ENCODE measurements around the gene TRAFD1.
A peak's percentile ranks its signal among the peaks of the same experiment; 100 is the strongest.

TRAFD1 gene

DNA sequence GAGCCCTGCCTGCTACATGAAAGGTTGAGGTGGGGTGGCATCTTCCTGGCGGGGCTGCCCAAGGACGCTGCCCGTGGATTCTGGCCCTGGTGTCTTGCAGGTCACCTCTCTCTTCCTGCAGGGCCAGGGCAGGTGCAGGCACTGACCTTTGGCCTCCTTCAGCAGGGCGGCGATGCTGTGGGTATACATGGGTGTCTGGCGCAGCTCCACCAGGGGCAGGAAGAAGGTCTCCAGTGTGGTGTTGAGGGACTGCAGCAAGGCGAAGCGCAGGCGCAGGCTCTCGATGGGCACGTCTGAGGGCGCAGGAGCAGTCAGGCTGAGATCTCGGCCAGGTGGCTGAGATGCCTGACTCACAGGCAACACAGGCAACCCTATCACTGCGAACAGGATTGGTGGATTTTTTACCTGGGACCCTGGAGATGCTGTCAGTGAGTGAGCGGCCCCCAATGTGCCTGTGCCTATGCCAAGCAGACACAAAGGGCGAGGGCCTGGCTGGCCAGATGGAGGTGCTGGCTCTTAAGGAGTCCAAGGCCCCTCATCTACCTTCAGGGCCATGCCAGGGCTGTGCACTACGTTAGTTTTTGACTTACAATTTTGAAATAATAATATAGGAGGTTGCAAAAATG lies 45.7 kb downstream of the TRAFD1 start:
- no peaks in the 10 kb centered on the region for H3K4me1 ChIP-seq (ENCODE audit: control insufficient read depth, low read depth, low read length)
- no peaks in the 10 kb centered on the region for H3K27me3 ChIP-seq (ENCODE audit: control insufficient read depth, insufficient read depth, low read length)
- H3K9ac ChIP-seq (ENCODE audit: low read length): no peak overlapping the region
- no peak overlapping the region for H3K4me3 ChIP-seq (ENCODE audit: low read length)
- H3K9me3 ChIP-seq (ENCODE audit: control insufficient read depth, low read depth, low read length): no peaks in the 10 kb centered on the region
- peaks cover 12% of the 10 kb centered on the region for H3K36me3 ChIP-seq (ENCODE audit: control insufficient read depth, low read depth, low read length)
- no peak overlapping the region for H3K27ac ChIP-seq (ENCODE audit: low read length)

DNA sequence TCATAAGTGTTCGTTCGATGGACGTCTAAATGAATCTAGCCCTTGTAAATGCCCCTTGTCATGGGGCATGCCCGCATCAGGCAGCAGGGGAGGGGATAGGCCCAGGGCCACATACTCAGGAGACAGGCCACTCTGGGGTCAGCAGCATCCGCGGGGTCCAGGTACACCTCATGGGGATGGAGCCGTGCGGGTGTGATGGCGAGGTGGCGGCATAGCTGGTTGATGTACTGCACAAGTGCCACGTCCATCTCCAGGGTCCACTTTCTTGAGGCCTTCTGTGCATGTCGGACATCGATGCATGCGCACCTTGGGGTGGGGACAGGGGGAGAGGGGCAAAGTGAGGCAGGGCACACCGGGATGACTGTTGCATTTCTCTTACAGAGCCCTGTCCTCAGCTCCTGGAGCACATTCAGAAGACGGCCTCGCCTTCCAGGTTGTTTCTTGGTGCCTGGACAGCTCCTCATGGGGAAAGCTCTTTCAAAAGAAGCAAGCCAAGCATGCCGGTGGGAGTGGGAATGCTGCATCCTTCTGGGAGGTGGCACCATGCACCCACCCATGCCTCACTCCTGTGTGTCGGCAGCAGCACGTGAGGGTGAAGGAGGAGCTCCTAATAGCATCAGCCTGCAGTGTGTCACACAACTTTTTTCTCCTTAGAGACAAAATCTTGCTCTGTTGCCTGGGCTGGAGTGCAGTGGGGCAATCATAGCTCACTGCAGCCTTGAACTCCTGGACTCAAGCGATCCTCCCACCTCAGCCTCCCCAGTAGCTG lies 47.4 kb downstream of the TRAFD1 start:
- peaks cover 12% of the 10 kb centered on the region for H3K36me3 ChIP-seq (ENCODE audit: control insufficient read depth, low read depth, low read length)
- H3K9ac ChIP-seq (ENCODE audit: low read length): no peak overlapping the region
- H3K27ac ChIP-seq (ENCODE audit: low read length): no peak overlapping the region
- H3K4me3 ChIP-seq (ENCODE audit: low read length): no peak overlapping the region
- H3K4me1 ChIP-seq (ENCODE audit: control insufficient read depth, low read depth, low read length): no peaks in the 10 kb centered on the region
- no peaks in the 10 kb centered on the region for H3K9me3 ChIP-seq (ENCODE audit: control insufficient read depth, low read depth, low read length)
- no peaks in the 10 kb centered on the region for H3K27me3 ChIP-seq (ENCODE audit: control insufficient read depth, insufficient read depth, low read length)

DNA sequence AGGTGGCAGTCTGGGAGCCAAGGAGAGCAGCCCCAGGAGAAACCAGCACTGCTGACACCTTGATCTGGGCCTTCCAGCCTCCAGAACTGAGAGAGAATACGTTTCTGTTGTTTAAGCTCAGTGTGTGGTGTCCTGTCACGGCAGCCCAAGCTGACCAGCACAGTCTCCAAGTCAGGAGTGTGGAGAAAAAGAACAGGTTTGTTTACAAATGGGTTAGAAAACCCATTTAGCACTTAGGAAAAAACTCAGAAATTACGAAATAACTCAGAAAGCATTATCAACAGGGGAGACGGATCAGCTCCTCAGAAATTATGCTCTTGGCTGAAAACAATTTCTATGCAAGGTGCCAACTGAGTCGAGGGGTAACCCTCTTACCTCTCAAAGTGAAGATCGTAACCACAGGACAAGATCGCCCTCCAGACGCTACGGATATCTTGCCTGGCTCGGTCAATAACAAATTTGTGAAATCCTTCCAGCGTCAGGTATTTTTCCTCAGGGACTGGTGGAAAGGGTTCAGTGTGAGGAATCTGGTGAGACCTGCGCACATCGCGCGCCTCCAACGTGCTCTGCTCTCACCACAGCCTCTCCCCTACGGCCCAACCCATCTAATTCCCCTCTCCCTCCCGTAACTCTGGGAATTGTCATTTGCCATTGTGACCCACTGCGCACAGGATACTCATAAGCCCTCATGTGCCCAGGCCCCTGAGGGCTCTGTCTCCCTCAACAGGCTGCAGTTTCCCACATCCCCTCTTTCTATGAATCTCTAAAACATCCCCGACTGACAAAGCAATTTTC lies 50.2 kb downstream of the TRAFD1 start:
- peaks cover 12% of the 10 kb centered on the region for H3K36me3 ChIP-seq (ENCODE audit: control insufficient read depth, low read depth, low read length)

DNA sequence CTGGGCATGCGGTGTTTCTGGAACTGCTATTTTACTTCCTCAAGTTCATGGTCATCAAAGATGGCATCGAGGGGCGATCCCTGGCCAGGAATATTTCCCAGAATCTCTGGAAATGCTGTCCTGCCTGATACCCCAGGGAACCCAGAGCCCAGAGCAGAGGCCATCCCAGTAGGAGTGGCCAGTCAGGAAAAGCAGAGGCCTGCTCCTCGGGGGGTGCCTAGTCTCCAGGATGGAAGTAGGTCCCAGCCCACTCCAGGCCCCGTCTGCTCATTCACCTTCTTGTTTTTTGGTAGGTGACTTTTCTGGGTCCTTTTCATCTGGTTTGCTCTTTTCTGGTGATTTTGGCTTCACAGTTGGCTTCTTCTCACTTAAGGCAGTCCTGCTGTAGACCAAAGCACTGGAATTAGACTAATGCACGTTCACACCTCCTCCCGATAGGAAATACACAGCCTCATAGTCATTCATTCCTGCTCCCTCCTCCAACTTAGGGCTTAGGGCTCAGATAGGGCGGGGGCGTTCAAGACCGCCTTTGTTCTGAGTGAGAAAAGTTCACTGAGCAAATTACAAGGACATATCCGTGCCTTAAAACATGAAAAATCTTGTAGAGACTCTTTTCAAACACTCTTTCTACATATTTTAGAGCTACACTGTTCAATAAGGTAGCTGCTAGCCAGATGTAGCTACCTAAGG lies 51.1 kb downstream of the TRAFD1 start:
- Histone ChIP-seq H3K36me3 (ENCODE audit: control insufficient read depth, low read depth, low read length) (peaks cover 9% of the 10 kb centered on the region), H3K27ac (ENCODE audit: low read length) (no peak overlapping the region), H3K9ac (ENCODE audit: low read length) (no peak overlapping the region), H3K4me3 (ENCODE audit: low read length) (no peak overlapping the region), H3K9me3 (ENCODE audit: control insufficient read depth, low read depth, low read length) (no peaks in the 10 kb centered on the region), H3K27me3 (ENCODE audit: control insufficient read depth, insufficient read depth, low read length) (no peaks in the 10 kb centered on the region), H3K4me1 (ENCODE audit: control insufficient read depth, low read depth, low read length) (no peaks in the 10 kb centered on the region)

More for the DNA sequence above, 50.2 kb downstream of the TRAFD1 start:
- Histone ChIP-seq H3K27me3 (ENCODE audit: control insufficient read depth, insufficient read depth, low read length) (no peaks in the 10 kb centered on the region), H3K27ac (ENCODE audit: low read length) (no peak overlapping the region), H3K9me3 (ENCODE audit: control insufficient read depth, low read depth, low read length) (no peaks in the 10 kb centered on the region), H3K4me1 (ENCODE audit: control insufficient read depth, low read depth, low read length) (no peaks in the 10 kb centered on the region), H3K9ac (ENCODE audit: low read length) (no peak overlapping the region), H3K4me3 (ENCODE audit: low read length) (no peak overlapping the region)

DNA sequence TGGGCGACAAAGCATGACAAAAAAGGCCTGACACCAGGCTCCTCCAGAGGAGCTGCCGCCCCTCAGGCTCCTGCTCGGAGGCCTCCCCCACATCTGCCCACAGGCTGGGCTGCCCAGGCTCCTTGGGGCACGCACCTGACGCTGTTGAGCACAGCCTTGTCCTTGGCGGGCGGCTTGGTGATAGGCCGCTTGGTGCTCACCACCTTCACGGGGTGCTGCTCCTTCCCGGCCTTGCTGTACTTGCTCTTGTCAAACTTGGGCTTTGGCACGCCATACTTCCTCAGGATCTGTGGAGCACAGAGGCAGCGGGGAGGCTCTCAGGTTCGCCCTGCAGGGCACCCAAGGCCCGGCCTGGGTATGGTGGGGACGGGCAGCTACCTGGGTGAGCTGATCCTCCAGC lies 53.4 kb downstream of the TRAFD1 start:
- Histone ChIP-seq H3K27ac (ENCODE audit: low read length) (no peak overlapping the region), H3K4me1 (ENCODE audit: control insufficient read depth, low read depth, low read length) (peaks cover 16% of the 10 kb centered on the region), H3K36me3 (ENCODE audit: control insufficient read depth, low read depth, low read length) (peaks cover 9% of the 10 kb centered on the region)

DNA sequence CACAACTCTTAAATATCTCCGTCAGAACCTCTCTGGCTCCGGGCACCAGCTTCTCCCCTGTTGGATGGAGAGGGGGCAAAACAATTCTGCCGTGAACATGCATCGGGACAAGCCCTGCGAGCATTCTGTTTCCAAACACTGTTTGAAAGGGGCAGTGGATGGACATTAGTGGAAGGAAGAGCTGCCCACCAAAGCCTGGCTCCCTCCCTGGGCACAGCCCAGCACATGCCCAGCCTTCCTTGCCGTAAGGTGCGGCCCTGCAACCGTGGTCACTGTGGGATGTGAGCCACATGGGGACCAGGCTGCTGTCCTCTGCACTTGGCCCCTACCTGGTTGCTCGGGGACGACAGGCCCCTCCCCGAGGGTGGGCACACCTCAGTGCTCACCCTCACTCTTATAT lies 54.0 kb downstream of the TRAFD1 start:
- H3K4me3 ChIP-seq (ENCODE audit: low read length): no peak overlapping the region
- H3K9me3 ChIP-seq (ENCODE audit: control insufficient read depth, low read depth, low read length): no peaks in the 10 kb centered on the region
- peaks cover 17% of the 10 kb centered on the region for H3K4me1 ChIP-seq (ENCODE audit: control insufficient read depth, low read depth, low read length)
- H3K27me3 ChIP-seq (ENCODE audit: control insufficient read depth, insufficient read depth, low read length): no peaks in the 10 kb centered on the region
- no peak overlapping the region for H3K9ac ChIP-seq (ENCODE audit: low read length)
- H3K27ac ChIP-seq (ENCODE audit: low read length): no peak overlapping the region
- H3K36me3 ChIP-seq (ENCODE audit: control insufficient read depth, low read depth, low read length): peaks cover 9% of the 10 kb centered on the region

More for the DNA sequence above, 53.4 kb downstream of the TRAFD1 start:
- Histone ChIP-seq H3K9me3 (ENCODE audit: control insufficient read depth, low read depth, low read length) (no peaks in the 10 kb centered on the region), H3K27me3 (ENCODE audit: control insufficient read depth, insufficient read depth, low read length) (no peaks in the 10 kb centered on the region), H3K4me3 (ENCODE audit: low read length) (no peak overlapping the region), H3K9ac (ENCODE audit: low read length) (no peak overlapping the region)

DNA sequence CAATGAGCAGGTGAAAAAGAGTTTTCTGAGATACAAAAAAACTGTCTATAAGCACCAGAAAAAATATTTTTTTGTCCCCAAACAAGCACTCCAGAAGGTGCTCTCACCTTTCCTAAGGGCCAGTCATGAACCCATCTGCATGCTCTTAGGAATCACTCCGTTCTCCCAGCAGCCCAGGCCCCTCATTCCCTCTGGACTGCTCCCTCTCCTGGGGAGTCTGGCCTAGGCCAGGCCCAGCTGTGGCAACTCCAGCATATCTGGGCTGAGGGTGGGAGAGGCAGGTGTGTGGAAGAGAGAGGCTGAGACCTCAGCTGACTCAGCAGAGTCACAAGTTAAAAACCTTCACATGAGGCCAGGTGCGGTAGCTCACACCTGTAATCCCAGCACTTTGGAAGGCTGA lies 54.6 kb downstream of the TRAFD1 start:
- Histone ChIP-seq H3K4me3 (ENCODE audit: low read length) (no peak overlapping the region), H3K27me3 (ENCODE audit: control insufficient read depth, insufficient read depth, low read length) (no peaks in the 10 kb centered on the region), H3K9ac (ENCODE audit: low read length) (no peak overlapping the region), H3K27ac (ENCODE audit: low read length) (no peak overlapping the region), H3K4me1 (ENCODE audit: control insufficient read depth, low read depth, low read length) (peaks cover 17% of the 10 kb centered on the region), H3K36me3 (ENCODE audit: control insufficient read depth, low read depth, low read length) (peaks cover 13% of the 10 kb centered on the region), H3K9me3 (ENCODE audit: control insufficient read depth, low read depth, low read length) (no peaks in the 10 kb centered on the region)

DNA sequence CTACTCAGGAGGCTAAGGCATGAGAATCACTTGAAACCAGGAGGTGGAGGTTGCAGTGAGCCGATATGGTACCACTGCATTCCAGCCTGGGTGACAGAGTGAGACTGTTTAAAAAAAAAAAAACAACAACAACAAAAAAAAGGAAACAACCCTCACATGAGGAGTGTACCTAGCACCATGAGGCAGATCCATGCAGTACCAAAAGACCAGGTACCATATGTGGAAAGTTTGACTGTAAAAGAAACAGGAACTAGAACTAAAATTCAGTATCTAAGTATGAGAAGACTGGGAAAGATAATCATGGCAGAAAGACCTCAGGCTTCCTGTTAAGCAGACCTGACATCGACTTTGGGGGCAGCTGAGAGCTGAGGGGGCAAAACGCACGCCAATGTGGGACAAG lies 55.1 kb downstream of the TRAFD1 start:
- H3K4me3 ChIP-seq (ENCODE audit: low read length): no peak overlapping the region
- peaks cover 12% of the 10 kb centered on the region for H3K36me3 ChIP-seq (ENCODE audit: control insufficient read depth, low read depth, low read length)
- H3K27me3 ChIP-seq (ENCODE audit: control insufficient read depth, insufficient read depth, low read length): no peaks in the 10 kb centered on the region
- H3K27ac ChIP-seq (ENCODE audit: low read length): no peak overlapping the region
- no peak overlapping the region for H3K9ac ChIP-seq (ENCODE audit: low read length)
- H3K9me3 ChIP-seq (ENCODE audit: control insufficient read depth, low read depth, low read length): no peaks in the 10 kb centered on the region
- H3K4me1 ChIP-seq (ENCODE audit: control insufficient read depth, low read depth, low read length): peaks cover 17% of the 10 kb centered on the region

DNA sequence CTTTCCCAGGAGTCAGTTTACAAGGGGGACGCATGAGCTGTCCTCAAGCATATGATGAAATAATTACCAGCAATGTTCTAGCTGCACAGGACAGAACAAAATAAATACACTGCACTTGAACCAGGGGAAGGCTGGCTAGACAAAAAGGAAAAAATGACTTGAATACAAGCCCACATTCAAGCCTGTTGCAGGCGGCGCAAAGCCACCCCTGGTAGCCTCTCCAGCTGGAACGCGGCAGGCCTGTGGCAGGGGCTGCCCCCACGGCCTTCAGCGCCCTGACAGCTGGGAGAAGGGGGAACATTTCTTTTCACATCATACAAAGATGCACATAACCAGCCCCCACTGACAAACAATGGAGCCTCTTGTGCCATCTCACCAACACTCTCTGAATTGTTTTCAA lies 57.1 kb downstream of the TRAFD1 start:
- Histone ChIP-seq H3K27ac (ENCODE audit: low read length) (no peak overlapping the region), H3K9me3 (ENCODE audit: control insufficient read depth, low read depth, low read length) (no peaks in the 10 kb centered on the region), H3K4me1 (ENCODE audit: control insufficient read depth, low read depth, low read length) (peaks cover 17% of the 10 kb centered on the region), H3K4me3 (ENCODE audit: low read length) (no peak overlapping the region), H3K27me3 (ENCODE audit: control insufficient read depth, insufficient read depth, low read length) (no peaks in the 10 kb centered on the region), H3K36me3 (ENCODE audit: control insufficient read depth, low read depth, low read length) (peaks cover 5% of the 10 kb centered on the region), H3K9ac (ENCODE audit: low read length) (no peak overlapping the region)

DNA sequence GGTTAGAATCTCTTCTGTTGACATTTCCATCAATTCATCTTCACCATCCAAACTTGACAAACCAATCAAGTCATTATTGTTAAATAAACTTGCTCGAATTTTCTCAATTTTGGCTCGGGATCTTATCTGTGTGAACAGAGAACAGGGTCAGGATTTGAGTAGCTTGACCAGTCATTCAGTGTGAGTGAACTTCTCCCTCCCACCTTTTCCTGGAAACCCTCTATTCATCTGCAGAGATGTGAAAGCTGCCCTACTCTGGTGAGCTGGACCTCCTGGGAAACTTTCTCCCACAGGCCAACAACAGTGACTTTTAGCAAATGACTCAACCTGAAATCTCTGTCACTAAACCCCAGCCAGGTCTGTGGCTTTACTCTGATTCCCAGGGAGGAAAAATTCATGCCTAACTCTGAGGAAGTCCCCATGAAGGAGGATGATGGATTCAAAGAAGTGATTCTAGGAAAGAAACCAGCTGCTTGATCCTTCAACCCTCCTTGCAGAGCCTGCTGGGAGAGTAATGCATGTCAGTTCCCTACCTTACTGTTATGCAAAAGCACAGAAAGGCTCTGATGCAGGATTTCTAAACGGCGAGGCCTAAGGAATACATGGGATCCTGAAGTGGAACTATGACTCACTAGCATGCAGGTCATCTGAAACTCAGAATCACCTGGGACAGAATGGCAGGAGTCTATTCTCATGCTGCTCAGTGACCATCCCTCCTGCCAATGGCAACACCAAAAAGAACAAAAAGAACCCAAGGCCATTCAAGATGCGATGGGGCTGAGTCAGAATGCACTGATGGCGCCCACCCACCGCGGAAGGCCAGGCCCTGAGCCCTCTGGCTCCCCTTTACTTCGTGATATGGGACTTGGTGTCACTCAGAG lies 58.0 kb downstream of the TRAFD1 start:
- Histone ChIP-seq H3K27me3 (ENCODE audit: control insufficient read depth, insufficient read depth, low read length) (no peaks in the 10 kb centered on the region), H3K4me3 (ENCODE audit: low read length) (no peak overlapping the region), H3K9ac (ENCODE audit: low read length) (no peak overlapping the region), H3K4me1 (ENCODE audit: control insufficient read depth, low read depth, low read length) (peaks cover 17% of the 10 kb centered on the region), H3K27ac (ENCODE audit: low read length) (peak overlapping the region; percentile 43), H3K36me3 (ENCODE audit: control insufficient read depth, low read depth, low read length) (peaks cover 5% of the 10 kb centered on the region), H3K9me3 (ENCODE audit: control insufficient read depth, low read depth, low read length) (no peaks in the 10 kb centered on the region)
